Measurements from ENCODE around the gene FBLL1.

FBLL1 gene

DNA sequence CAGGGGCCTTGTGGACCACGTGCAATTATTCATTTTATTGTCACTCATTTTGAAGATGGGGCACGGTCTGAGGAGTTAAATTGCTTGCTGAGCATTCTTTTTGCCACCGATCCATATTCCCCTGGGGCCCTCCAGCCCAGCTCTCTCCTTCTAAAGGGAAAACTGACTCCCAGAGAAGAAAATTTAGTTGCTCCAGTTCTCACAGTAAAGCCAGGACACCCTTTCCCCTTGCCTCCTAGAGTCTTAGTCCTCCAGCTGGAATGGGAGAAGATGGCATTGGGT, 51.1 kb downstream of the FBLL1 start:
- peak overlapping the region; percentile 85 for H3K27ac ChIP-seq
- no peaks in the 10 kb centered on the region for H3K36me3 ChIP-seq
- no peaks in the 10 kb centered on the region for H3K9me3 ChIP-seq
- H3K4me1 ChIP-seq (ENCODE audit: control insufficient read depth in 1 of 2, insufficient read depth in 1 of 2, low read depth in 1 of 2, low read length in 1 of 2): peaks cover 15 to 16% of the 10 kb centered on the region in 2 experiments
- TF ChIP-seq, protein P1, sequence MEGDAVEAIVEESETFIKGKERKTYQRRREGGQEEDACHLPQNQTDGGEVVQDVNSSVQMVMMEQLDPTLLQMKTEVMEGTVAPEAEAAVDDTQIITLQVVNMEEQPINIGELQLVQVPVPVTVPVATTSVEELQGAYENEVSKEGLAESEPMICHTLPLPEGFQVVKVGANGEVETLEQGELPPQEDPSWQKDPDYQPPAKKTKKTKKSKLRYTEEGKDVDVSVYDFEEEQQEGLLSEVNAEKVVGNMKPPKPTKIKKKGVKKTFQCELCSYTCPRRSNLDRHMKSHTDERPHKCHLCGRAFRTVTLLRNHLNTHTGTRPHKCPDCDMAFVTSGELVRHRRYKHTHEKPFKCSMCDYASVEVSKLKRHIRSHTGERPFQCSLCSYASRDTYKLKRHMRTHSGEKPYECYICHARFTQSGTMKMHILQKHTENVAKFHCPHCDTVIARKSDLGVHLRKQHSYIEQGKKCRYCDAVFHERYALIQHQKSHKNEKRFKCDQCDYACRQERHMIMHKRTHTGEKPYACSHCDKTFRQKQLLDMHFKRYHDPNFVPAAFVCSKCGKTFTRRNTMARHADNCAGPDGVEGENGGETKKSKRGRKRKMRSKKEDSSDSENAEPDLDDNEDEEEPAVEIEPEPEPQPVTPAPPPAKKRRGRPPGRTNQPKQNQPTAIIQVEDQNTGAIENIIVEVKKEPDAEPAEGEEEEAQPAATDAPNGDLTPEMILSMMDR (IDR thresholded peaks at IDR 0.05): no peak
- H3K4me3 ChIP-seq (ENCODE audit: low read depth in 1 of 2, low read length in 1 of 2): peak overlapping the region; percentile 86 to 88
- peaks cover 2% of the 10 kb centered on the region for H3K27me3 ChIP-seq

All from neutrophil (primary cell).